Measurements from ENCODE around the gene NCOR2. TPM values are rescaled to one million over a fixed set of nuclear protein-coding genes. Genes with fewer than 3 reads are reported as not detected.

NCOR2 gene
- total and polyA plus RNA-seq, 2 of the 8 experiments (the other 6 are each of a cell fraction or from before 2014, with no cell fraction given), result 14.8 to 275 TPM

DNA sequence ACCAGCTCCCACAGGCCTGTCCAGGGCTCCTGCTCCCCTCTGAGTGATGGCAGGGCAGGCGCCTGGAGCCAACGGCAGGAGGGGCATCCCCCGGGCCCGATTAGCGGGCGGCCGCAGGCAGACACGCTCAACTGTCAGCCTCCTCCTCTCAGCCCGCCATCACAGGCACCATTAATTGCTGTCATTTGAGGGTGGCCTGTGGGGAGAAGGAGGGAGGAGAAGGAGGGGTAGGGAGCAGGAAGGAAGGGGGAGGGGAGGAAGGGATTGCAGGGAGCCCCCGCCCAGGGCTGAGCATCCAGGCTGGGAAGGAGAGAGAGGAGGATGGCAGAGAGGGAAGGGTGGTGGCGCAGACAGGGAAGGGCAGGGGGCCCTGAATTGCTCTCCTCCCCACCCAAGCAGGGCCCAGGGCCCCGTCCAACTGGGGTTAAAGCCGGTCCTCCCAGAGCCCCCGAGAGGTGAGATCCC is 36.1 kb downstream of the NCOR2 start:
- H4K8ac ChIP-seq (ENCODE audit: extremely low read depth, insufficient read depth, low read length), result no peak overlapping the region
- ChIA-PET CTCF (ENCODE audit: partially characterized antibody) (interaction anchor here (1.0 kb wide), 2 partner anchors 23 to 51 kb away, joined by 3 read pairs; no protein-coding TSS in a partner anchor), POLR2A (ENCODE audit: partially characterized antibody) (interaction anchor here (0.5 to 0.8 kb wide), 2 partner anchors 20 to 1298 kb away, joined by 3 read pairs; partner anchors contain the start of genes MPHOSPH9 and MTRFR)
- H3K4me2 ChIP-seq (ENCODE audit: insufficient read depth in 1 of 2, low read depth in 2 of 2, low read length in 2 of 2), result no peak overlapping the region
- no peak overlapping the region for H3K14ac ChIP-seq (ENCODE audit: insufficient read length)
- no peak overlapping the region for H3K4me3 ChIP-seq (ENCODE audit: extremely low read depth in 1 of 4, insufficient read depth in 2 of 4, low read depth in 3 of 4, low read length in 4 of 4)
- no peak overlapping the region for H2BK15ac ChIP-seq (ENCODE audit: low read length)
- no peak overlapping the region for H2AFZ ChIP-seq (ENCODE audit: low read length)
- H3K18ac ChIP-seq (ENCODE audit: extremely low read depth, low read length), result no peak overlapping the region
- FAIRE-seq, result no peak
- WGBS, 2 experiments (ENCODE audit: extremely low coverage in 1 of 2, insufficient coverage in 1 of 2, insufficient read length in 1 of 2, insufficient replicate concordance in 2 of 2, low coverage in 1 of 2, low lambda C conversion rate in 2 of 2, missing lambda C conversion rate in 1 of 2), result 71% methylated on average over 6 of the region's 14 CpGs; no CpG with 5 or more reads in 1 of the 2 experiments
- no peak overlapping the region for H4K91ac ChIP-seq (replicated peaks; ENCODE audit: insufficient read length, low read length)
- no peak overlapping the region for H2AK5ac ChIP-seq (ENCODE audit: low read depth, low read length)
- H2BK120ac ChIP-seq (replicated peaks; ENCODE audit: low read depth, low read length), result no peak overlapping the region
- H2BK5ac ChIP-seq (ENCODE audit: low read depth, low read length), result no peak overlapping the region
- no peak overlapping the region for H3K27ac ChIP-seq (ENCODE audit: low read depth, low read length)
- H3K9ac ChIP-seq (replicated peaks in 1 of 4; ENCODE audit: extremely low read depth in 1 of 4, low read depth in 3 of 4, low read length in 3 of 4), result no peak overlapping the region
- H2BK12ac ChIP-seq (ENCODE audit: low read depth, low read length), result no peak overlapping the region
- peaks cover 4 to 89% of the 10 kb centered on the region in 2 experiments for H3K79me2 ChIP-seq (ENCODE audit: control insufficient read depth in 1 of 2, insufficient read depth in 2 of 2, low read length in 2 of 2)
- H3K4ac ChIP-seq (replicated peaks; ENCODE audit: insufficient read length, low read depth, low read length), result no peak overlapping the region
- H3K56ac ChIP-seq (replicated peaks; ENCODE audit: insufficient read length, low read depth, low read length), result no peak overlapping the region
- peaks cover 0 to 5% of the 10 kb centered on the region in 2 experiments; a peak in 1 of 4 replicates for H3K9me3 ChIP-seq (ENCODE audit: insufficient read depth in 2 of 2, low read depth in 1 of 2, low read length in 1 of 2)
- DNase-seq (ENCODE audit: low read depth in 1 of 2, low spot score in 2 of 2), result no peak
- H3K4me1 ChIP-seq (replicated peaks in 1 of 4; ENCODE audit: control insufficient read depth in 3 of 4, insufficient read depth in 4 of 4, low read length in 3 of 4), result peaks cover 2 to 20% (median 9%) of the 10 kb centered on the region in 4 experiments
- no peak overlapping the region for H3K23ac ChIP-seq (ENCODE audit: insufficient read length)
- no peak overlapping the region for H4K5ac ChIP-seq (ENCODE audit: insufficient read length, low read depth, low read length)
- peaks cover 22% of the 10 kb centered on the region for H3K79me1 ChIP-seq (ENCODE audit: low read depth, low read length)
- H3K27me3 ChIP-seq (replicated peaks in 1 of 4; ENCODE audit: control insufficient read depth in 3 of 4, extremely low read depth in 1 of 4, insufficient read depth in 3 of 4, low read length in 3 of 4), result no peaks in the 10 kb centered on the region
- peaks cover 31 to 39% of the 10 kb centered on the region in 2 experiments for H4K20me1 ChIP-seq (replicated peaks in 1 of 2; ENCODE audit: control insufficient read depth in 1 of 2, insufficient read depth in 2 of 2, low read length in 2 of 2)
- H3K23me2 ChIP-seq (ENCODE audit: low read depth, low read length), result no peaks in the 10 kb centered on the region
- peaks cover 0 to 5% (median 0%) of the 10 kb centered on the region in 4 experiments; a peak in 1 of 8 replicates for H3K36me3 ChIP-seq (ENCODE audit: control insufficient read depth in 2 of 4, insufficient read depth in 4 of 4, low read length in 3 of 4)
- H2BK20ac ChIP-seq (ENCODE audit: low read length), result no peak overlapping the region
- TF ChIP-seq CHD2 (IDR thresholded peaks at IDR 0.05; ENCODE audit: low read length), result no peak
- no peak for TF ChIP-seq TCF12 (IDR thresholded peaks at IDR 0.05; ENCODE audit: low read depth, low read length)
- TF ChIP-seq POU5F1 (IDR thresholded peaks at IDR 0.05; ENCODE audit: low read depth, low read length), result no peak
- no peak for TF ChIP-seq BCL11A (IDR thresholded peaks at IDR 0.05; ENCODE audit: low read depth in 2 of 2, low read length in 2 of 2)
- TF ChIP-seq SP2 (IDR thresholded peaks at IDR 0.05; ENCODE audit: low read length), result no peak
- TF ChIP-seq CBX5 (IDR thresholded peaks at IDR 0.05; ENCODE audit: low read depth, low read length), result no peak
- no peak for TF ChIP-seq KDM4A (IDR thresholded peaks at IDR 0.05; ENCODE audit: low read depth, low read length, severe bottlenecking)
- no peak for TF ChIP-seq EGR1 (IDR thresholded peaks at IDR 0.05; ENCODE audit: borderline replicate concordance, low read depth, low read length)
- TF ChIP-seq ZNF274 (IDR thresholded peaks at IDR 0.05; ENCODE audit: borderline replicate concordance, extremely low read depth, low read length), result no peak
- TF ChIP-seq TAF7 (optimal IDR thresholded peaks at IDR 0.05; ENCODE audit: borderline replicate concordance, low read depth, low read length), result no peak
- no peak for TF ChIP-seq SAP30 (IDR thresholded peaks at IDR 0.05; ENCODE audit: insufficient read depth, insufficient replicate concordance, low read length)
- TF ChIP-seq CREB1 (IDR thresholded peaks at IDR 0.05), result no peak
- TF ChIP-seq RAD21 (IDR thresholded peaks at IDR 0.05 in 1 of 2, conservative IDR thresholded peaks at IDR 0.05 in 1 of 2; ENCODE audit: low read depth in 2 of 2, low read length in 2 of 2), result no peak
- TF ChIP-seq PHF8 (conservative IDR thresholded peaks at IDR 0.05; ENCODE audit: low read depth, low read length), result no peak

Data from H1 (cell line).